Stimulated activated CD4-positive, alpha-beta T cell treated with anti-CD3 and anti-CD28 coated beads, TNF-alpha, amount 100 ng/mL, for 24 hours (primary cell): ENCODE data around the gene NRSN2.
"Not testable (repeated sequence)": the region's sequence is repeated elsewhere in the genome, so short reads cannot be mapped to it uniquely, and the experiment has no call there.

ENCODE experiments used
- DNase-seq, 3 experiments: peaks; one replicate each; pipeline ENCODE4 v3.0.0-alpha.2; 2020; ENCODE audit warnings: low read depth in 3 of 3

Gene NRSN2

DNA sequence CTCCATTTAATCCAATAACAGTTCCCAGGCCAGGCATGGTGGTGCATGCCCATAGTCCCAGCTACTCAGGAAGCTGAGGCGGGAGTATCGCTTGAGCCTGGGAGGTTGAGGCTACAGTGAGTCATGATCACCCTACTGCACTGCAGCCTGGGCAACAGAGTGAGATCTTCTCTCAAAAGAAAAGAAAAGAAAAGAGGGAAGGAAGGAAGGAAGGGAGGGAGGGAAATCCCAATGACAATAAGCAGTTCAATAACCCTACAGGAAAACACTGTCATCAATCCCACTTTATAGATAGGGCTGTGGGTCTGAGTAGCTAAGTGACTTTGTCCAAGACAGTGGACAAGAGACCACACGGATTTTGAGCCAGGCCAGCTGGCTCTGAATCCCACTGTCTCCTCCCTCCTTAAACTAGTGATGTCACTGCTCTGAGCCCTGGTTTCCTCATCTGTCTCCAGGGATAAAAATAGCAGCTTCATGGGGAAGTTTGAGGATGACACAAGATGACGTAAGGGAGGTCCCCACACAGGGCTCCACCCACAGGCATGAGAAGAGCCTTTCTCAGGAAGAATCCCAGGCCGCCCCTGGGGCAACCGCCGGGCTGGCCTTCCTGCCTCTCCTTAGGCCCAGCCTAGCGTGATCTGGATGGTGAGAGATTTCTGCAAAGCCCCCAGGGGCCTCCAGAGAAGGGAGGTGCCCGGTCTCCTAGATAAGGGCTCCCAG, 26.4 kb downstream of the NRSN2 start:
- no peak for DNase-seq

GRCh38 chr20:375265-375889, 28.5 kb downstream of the NRSN2 start:
- DNase-seq = no peak

DNA sequence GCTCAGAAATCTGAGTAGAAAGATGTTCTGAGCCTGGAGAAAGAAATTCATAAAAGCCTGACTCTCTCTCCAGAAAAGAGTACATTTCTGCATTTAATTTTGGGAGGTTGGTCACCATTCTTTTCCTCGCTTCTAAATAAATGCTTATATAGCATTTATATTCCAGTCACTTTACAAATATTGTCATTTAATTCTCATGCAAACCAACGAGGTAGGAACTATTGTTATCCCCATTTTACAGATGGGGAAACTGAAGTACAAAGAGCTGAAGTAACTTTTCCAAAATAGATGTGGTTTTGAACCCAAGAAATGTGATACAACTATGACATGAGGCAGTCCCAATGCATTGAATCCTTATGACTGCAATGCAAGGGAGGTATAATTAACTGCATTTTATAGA, 29.2 kb downstream of the NRSN2 start:
- DNase-seq = no peak

DNA sequence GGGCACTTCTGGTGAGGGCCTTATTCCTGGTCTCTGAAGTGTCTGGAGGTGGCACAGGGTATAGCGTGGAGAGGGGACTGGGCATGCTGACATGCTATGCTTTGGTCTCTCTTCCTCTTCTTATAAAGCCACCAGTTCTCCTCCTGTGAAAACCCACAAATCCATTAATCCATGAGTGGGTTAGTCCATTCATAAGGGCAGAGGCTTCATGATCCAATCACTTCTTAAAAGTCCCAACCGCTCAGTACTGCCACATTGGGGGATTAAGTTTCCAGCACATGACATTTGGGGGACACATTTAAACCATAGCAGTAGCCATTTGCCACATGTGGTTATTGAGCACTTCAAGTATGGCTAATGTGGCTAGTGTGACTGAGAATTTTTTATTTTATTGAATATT, 29.8 kb downstream of the NRSN2 start:
- DNase-seq = no peak

DNA sequence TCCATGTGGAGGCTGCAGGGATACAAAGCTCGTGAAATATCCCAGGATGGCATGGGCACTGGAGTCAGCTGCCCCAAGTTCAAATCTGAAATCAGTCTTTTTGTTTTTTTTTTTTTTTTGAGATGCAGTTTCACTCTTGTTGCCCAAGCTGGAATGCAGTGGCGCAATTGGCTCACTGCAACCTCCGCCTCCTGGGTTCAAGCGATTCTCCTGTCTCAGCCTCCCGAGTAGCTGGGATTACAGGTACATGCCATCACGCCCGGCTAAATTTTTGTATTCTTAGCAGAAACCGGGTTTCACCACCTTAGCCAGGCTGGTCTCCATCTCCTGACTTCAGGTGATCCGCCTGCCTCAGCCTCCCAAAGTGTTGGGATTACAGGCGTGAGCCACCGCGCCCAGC, 30.7 kb downstream of the NRSN2 start:
- DNase-seq = not testable (repeated sequence)

- no peak for DNase-seq
These were observed 32.0 kb downstream of the NRSN2 start for GRCh38 chr20:378961-379336.

DNA sequence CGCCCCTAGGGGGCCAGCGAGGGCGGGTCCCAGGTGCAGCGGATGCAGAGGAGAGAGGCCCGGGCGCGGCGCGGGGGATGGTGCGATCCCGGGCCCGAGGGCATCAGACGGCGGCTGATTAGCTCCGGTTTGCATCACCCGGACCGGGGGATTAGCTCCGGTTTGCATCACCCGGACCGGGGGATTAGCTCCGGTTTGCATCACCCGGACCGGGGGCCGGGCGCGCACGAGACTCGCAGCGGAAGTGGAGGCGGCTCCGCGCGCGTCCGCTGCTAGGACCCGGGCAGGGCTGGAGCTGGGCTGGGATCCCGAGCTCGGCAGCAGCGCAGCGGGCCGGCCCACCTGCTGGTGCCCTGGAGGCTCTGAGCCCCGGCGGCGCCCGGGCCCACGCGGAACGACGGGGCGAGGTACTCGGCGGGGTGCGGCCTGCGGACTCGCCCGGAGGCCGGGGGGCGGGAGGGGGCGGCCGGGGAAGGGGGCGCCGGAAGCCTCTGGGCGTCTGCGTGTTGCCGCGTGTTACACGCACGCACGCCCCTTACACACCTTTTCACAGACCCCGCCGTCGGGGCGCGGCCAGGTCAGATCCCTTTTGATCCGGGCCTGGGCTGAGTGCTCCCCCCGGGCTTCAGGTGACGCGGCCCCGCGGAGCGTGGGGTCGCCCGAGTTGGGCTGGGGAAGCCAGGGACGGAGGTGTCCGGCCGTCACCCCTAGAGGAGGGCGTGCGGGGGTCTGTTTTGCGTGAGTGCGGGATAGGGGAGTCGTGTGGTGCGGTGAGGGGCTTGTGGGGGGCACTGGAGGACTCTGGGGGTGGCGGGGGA, 34.1 kb downstream of the NRSN2 start:
- peak; percentile 49 to 73 (median 53) for DNase-seq

- DNase-seq = peak; percentile 27 to 80 (median 38)
These were observed 34.8 kb downstream of the NRSN2 start for GRCh38 chr20:381581-382290.

DNA sequence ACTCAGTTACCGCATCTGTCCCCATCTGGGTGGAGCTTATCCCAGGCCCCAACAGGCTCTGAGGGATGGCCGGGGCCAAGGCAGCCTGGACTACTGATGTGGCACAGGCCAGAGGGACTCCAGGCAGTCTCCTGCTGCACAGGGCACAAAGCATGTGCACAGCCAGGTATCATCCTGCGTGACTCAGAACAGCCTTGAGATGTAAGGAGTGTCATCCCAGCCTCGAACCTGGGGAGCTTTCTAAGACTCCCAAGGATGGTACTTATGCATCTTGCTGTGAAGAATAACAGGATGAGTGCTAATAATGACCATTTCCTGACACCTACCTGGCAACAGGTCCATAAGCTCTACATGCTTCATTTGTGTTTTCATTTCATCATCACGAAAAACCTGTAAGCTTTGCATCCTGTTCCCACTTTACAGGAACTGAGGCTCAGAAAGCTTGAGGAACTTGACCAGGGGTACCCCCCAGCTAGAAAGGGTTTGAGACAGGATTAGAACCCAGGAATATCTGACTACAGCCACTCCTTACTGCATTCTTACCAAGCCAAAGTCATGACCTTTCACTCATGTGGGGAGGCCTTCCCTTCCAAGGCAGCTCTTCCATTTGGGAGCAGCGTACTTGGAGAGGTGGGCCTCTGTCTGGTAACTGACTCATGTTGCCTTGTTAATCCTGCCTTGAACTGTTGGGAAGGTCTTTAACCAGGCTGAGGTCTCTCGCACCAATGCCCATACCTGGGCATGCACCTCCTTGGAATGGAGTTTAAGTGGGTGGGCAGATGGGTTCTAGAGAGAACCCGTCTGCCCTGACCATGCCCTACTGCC, 35.6 kb downstream of the NRSN2 start:
- DNase-seq = no peak

DNA sequence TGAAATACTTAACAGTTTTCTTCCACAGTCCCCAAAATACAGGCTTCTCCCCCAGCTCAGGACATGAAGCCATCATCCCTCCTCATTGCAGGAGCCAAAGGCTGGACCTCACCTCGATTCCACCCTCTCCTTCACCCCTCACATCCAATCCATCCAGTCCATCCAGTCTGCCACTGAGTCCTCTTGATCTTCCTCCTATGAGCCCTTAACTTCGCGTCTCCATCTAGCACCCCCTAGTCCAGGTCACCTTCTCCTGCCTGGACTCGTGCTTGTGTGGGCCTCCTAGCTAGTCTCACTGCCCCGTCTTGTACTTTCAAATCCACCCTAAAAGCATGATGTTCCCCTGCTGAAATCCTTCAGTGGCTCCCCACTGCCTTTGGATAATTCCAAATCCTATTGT, 37.0 kb downstream of the NRSN2 start:
- DNase-seq = no peak

GRCh38 chr20:384723-385122, 37.8 kb downstream of the NRSN2 start:
- no peak for DNase-seq

- DNase-seq = no peak
These were observed 38.5 kb downstream of the NRSN2 start for GRCh38 chr20:385448-385847.

DNA sequence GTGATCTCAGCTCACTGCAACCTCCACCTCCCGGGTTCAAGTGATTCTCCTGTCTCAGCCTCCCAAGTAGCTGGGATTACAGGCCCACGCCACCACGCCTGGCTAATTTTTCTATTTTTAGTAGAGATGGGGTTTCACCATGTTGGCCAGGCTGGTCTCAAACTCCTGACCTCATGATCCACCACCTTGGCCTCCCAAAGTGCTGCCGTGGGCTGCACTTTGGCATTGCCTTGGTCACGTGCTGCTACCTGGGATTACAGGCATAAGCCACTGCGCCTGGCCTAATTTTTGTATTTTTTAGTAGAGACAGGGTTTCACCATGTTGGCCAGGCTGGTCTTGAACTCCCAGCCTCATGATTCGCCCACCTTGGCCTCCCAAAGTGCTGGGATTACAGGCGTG, 39.7 kb downstream of the NRSN2 start:
- DNase-seq = not testable (repeated sequence)

DNA sequence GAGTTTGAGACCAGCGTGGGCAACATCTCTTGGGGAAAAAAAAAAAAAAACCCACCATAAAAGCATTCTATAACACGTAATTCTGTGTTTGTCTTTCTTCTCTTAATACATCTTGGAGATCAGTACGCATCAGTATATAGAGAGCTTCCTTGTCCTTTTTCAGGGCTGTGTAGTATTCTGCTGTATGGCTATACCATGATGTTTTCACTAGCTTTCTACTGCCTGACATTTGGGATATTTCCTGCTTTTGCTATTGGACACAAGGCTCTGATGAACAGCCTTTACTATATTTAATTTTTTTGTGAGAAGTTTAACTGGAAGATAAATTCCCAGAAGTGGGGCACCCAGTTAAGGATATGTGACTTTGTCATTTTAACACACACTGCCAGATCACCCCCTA, 40.6 kb downstream of the NRSN2 start:
- no peak for DNase-seq

- no peak for DNase-seq
These were observed 41.4 kb downstream of the NRSN2 start for GRCh38 chr20:388034-388994.

- DNase-seq = no peak
These were observed 42.3 kb downstream of the NRSN2 start for GRCh38 chr20:389220-389619.

DNA sequence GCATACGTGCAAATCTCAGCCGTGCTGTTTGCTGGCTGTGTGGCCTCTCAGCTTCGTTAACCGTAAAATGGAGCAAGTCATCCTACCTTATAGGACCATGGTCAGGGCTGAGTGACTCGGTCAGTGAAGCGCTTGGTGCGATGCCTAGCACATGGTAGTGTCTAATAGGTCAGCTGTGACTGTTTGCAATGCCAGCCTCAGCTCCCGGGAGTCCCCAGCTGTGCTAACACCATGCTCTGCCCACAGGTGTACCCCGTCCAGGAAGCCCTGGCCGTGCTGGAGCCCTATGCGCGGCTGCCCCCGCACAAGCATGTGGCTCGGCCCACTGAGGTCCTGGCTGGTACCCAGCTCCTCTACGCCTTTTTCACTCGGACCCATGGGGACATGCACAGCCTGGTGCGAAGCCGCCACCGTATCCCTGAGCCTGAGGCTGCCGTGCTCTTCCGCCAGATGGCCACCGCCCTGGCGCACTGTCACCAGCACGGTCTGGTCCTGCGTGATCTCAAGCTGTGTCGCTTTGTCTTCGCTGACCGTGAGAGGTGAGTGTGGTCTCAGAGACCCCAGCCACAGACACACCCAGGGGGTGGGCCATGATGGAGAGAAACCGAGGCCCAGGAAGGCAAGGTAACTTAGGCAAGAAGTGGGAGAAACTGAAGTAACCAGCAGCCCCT, 44.3 kb downstream of the NRSN2 start:
- DNase-seq = no peak

DNA sequence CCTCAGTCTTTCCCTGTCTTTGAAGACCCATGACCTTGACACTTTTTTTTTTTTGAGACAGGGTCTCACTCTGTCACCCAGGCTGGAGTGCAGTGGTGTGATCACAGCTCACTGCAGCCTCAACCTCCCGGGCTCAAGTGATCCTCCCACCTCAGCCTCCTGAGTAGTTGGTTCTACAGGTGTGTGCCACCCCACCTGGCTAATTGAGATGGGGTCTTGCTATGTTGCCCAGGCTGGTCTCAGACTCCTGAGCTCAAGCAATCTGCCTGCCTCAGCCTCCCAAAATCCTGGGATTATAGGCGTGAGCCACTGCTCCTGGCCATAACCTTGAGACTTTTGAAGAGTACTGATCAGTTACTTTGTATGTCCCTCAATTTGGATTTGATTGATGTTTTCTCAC, 46.4 kb downstream of the NRSN2 start:
- not testable (repeated sequence) for DNase-seq

DNA sequence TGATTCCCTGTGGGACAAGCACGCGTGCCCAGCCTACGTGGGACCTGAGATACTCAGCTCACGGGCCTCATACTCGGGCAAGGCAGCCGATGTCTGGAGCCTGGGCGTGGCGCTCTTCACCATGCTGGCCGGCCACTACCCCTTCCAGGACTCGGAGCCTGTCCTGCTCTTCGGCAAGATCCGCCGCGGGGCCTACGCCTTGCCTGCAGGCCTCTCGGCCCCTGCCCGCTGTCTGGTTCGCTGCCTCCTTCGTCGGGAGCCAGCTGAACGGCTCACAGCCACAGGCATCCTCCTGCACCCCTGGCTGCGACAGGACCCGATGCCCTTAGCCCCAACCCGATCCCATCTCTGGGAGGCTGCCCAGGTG, 49.3 kb downstream of the NRSN2 start:
- no peak for DNase-seq
